ENCODE results near the gene RNF144A.

DNA sequence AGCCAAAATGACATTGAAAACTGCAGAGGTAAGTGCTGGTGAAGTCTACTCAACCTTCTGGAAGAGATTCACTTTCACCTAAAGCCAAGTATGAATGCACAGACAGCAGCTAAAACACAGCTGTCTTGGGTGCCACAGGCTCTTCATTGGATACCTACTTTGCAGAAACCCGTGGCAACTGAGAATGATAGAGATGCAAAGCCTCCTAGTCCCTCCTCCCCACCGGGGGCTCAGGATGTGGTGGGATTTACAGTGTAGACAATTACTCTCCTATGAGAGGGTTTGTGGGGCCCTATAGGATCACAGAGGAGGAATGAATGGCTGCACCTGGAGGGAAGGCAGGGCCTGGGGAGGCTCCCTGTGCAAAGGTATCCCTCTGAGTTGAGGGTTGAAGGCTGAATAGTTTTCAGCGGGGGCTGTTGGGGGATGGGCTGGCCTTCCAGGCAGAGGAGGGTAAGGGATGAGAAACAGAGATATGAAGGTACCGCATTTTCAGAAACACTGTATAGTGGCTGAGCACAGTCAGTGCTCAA lies 131.6 kb downstream of the RNF144A start:
- TF ChIP-seq, protein P1, sequence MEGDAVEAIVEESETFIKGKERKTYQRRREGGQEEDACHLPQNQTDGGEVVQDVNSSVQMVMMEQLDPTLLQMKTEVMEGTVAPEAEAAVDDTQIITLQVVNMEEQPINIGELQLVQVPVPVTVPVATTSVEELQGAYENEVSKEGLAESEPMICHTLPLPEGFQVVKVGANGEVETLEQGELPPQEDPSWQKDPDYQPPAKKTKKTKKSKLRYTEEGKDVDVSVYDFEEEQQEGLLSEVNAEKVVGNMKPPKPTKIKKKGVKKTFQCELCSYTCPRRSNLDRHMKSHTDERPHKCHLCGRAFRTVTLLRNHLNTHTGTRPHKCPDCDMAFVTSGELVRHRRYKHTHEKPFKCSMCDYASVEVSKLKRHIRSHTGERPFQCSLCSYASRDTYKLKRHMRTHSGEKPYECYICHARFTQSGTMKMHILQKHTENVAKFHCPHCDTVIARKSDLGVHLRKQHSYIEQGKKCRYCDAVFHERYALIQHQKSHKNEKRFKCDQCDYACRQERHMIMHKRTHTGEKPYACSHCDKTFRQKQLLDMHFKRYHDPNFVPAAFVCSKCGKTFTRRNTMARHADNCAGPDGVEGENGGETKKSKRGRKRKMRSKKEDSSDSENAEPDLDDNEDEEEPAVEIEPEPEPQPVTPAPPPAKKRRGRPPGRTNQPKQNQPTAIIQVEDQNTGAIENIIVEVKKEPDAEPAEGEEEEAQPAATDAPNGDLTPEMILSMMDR (IDR thresholded peaks at IDR 0.05), result no peak
- TF ChIP-seq POLR2A (IDR thresholded peaks at IDR 0.05), result no peak
